SK-N-MC (cell line): Measurements from ENCODE around the gene C17orf75.

ENCODE experiments used
- EZH2 ChIP-seq: fragments of 200-600 bp; sonication (generic); IDR thresholded peaks from one replicate; pipeline ENCODE4 v1.6.1; 2017; ENCODE audit warnings: antibody characterized with exemption
- POLR2AphosphoS5 ChIP-seq: IDR thresholded peaks from 2 replicates; pipeline ENCODE4 v1.6.1; 2012; ENCODE audit warnings: mild to moderate bottlenecking, low read depth, low read length, borderline replicate concordance

DNA sequence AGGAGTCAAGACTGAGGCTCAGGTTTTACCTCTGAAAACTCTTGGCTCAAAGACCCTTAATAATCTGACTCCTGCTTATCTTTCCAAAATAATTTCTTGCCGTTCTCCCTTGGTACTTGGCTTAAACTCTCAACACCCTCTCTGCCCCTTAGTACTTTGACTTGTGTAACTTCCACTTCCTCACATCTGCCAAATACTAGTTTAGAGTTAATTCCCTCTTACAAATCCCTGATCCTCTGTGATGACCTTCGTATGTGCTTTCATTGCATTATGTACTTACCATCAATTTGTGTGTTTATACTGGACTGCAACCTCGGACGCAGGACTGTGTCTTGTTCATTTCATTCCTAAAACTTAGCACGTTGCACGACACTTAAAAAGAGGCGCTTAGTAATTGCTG, 43.1 kb upstream of the C17orf75 start:
- no peak for TF ChIP-seq EZH2
- no peak for TF ChIP-seq POLR2AphosphoS5
